B cell (primary cell): Measurements from ENCODE around the gene COPB1. TPM values are rescaled to one million over a fixed set of nuclear protein-coding genes. Genes with fewer than 3 reads are reported as not detected.
A peak's percentile ranks its signal among the peaks of the same experiment; 100 is the strongest.

Experiments used
- ATAC-seq: fragments of 200-7000 bp; cut with Tn5 transposase; one replicate; pipeline ENCODE4 v1.10.0; 2021; ENCODE audit warnings: low read depth, mild to moderate bottlenecking, moderate number of reproducible peaks, moderate library complexity
- CTCF ChIA-PET: fragments of 350-600 bp; sonication (Branson Sonifier 250); formaldehyde crosslinking; loops from one replicate; lab custom pipeline; 2021; ENCODE audit warnings: antibody characterized with exemption, inconsistent platforms; lab: Charles Lee
- POLR2A ChIA-PET: fragments of 350-600 bp; sonication (Branson Sonifier 250); formaldehyde crosslinking; loops from one replicate; lab custom pipeline; 2021; ENCODE audit warnings: antibody characterized with exemption; lab: Charles Lee
- DNase-seq: peaks from one replicate; pipeline ENCODE4 v3.0.0; 2013
- H2AFZ ChIP-seq: 2 replicates; pipeline ENCODE4 v1.6.1; 2012; ENCODE audit warnings: mild to moderate bottlenecking, low read depth, low read length; ENCODE audit not compliant: insufficient read depth, poor library complexity, severe bottlenecking
- H3K27ac ChIP-seq, 2 donors: 1 replicate in 1 of 2; 2 replicates in 1 of 2; pipeline ENCODE4 v1.5.1; 2012 to 2013; ENCODE audit warnings: low read length in 2 of 2, mild to moderate bottlenecking in 2 of 2, moderate library complexity in 1 of 2
- H3K27me3 ChIP-seq, 4 experiments: fragments of 200-600 bp in 1 of 4; sonication (generic) in 1 of 4; replicated peaks in 1 of 4; 1 replicate in 2 of 4; 2 replicates in 2 of 4; pipeline versions ENCODE4 v1.6.1 to v1.7.0; 2013 to 2016; ENCODE audit warnings: low read length in 3 of 4, mild to moderate bottlenecking in 2 of 4, mixed read lengths in 1 of 4, moderate library complexity in 1 of 4; ENCODE audit not compliant: insufficient read depth in 4 of 4, control insufficient read depth in 3 of 4; ENCODE audit errors: control extremely low read depth in 1 of 4
- H3K36me3 ChIP-seq, 2 experiments: replicated peaks in 1 of 2; 1 replicate in 1 of 2; 2 replicates in 1 of 2; pipeline versions ENCODE4 v1.6.1 to v1.7.1; 2013; ENCODE audit warnings: low read length in 1 of 2; ENCODE audit not compliant: insufficient read depth in 2 of 2, control insufficient read depth in 1 of 2; ENCODE audit errors: control extremely low read depth in 1 of 2, extremely low read depth in 1 of 2
- H3K4me1 ChIP-seq, 2 donors: fragments of 200-600 bp in 1 of 2; sonication (generic) in 1 of 2; 1 replicate in 1 of 2; 2 replicates in 1 of 2; pipeline versions ENCODE4 v1.5.1 to v1.6.1; 2013 to 2017; ENCODE audit warnings: low read length in 2 of 2; ENCODE audit not compliant: control insufficient read depth in 2 of 2, insufficient read depth in 2 of 2
- H3K4me2 ChIP-seq: replicated peaks from 2 replicates; pipeline ENCODE3; 2012; ENCODE audit warnings: mild to moderate bottlenecking, low read depth, low read length; ENCODE audit not compliant: poor library complexity, severe bottlenecking
- H3K4me3 ChIP-seq, 5 experiments: fragments of 200-600 bp in 1 of 5; sonication (generic) in 1 of 5; 1 replicate in 3 of 5; 2 replicates in 2 of 5; pipeline versions ENCODE4 v1.5.1 to v1.7.0; 2011 to 2016; ENCODE audit warnings: low read length in 4 of 5, mild to moderate bottlenecking in 4 of 5, low read depth in 2 of 5, control low read depth in 1 of 5, moderate library complexity in 1 of 5; ENCODE audit not compliant: insufficient read depth in 1 of 5; ENCODE audit errors: control extremely low read depth in 1 of 5, extremely low read depth in 1 of 5
- H3K79me2 ChIP-seq: fragments of 200-600 bp; sonication (generic); one replicate; pipeline ENCODE4 v1.6.0; 2016; ENCODE audit warnings: low read length; ENCODE audit not compliant: control insufficient read depth, insufficient read depth
- H3K9ac ChIP-seq: fragments of 200-600 bp; sonication (generic); 2 replicates; pipeline ENCODE4 v1.6.1; 2017; ENCODE audit warnings: mild to moderate bottlenecking, low read length, moderate library complexity
- H3K9me3 ChIP-seq, 3 donors: one replicate each; pipeline versions ENCODE4 v1.6.1 to v1.7.1; 2013; ENCODE audit warnings: low read length in 2 of 3; ENCODE audit not compliant: control insufficient read depth in 2 of 3, insufficient read depth in 1 of 3; ENCODE audit errors: control extremely low read depth in 1 of 3
- H4K20me1 ChIP-seq: 2 replicates; pipeline ENCODE4 v1.6.0; 2012; ENCODE audit warnings: mild to moderate bottlenecking, low read length; ENCODE audit not compliant: insufficient read depth, control insufficient read depth, poor library complexity, severe bottlenecking
- H3K27ac Mint-ChIP-seq: one replicate; pipeline ENCODE4 v1.8.0; 2021; ENCODE audit warnings: mixed read lengths
- H3K27me3 Mint-ChIP-seq: one replicate; pipeline ENCODE4 v1.8.0; 2021; ENCODE audit warnings: mixed read lengths
- H3K4me1 Mint-ChIP-seq: one replicate; pipeline ENCODE4 v1.8.0; 2021; ENCODE audit warnings: mixed read lengths
- H3K4me3 Mint-ChIP-seq: one replicate; pipeline ENCODE4 v1.8.0; 2021; ENCODE audit warnings: mixed read lengths
- H3K9me3 Mint-ChIP-seq: one replicate; pipeline ENCODE4 v1.8.0; 2022; ENCODE audit warnings: mixed read lengths; ENCODE audit not compliant: insufficient read depth
- EZH2 ChIP-seq: IDR thresholded peaks from 2 replicates; pipeline ENCODE4 v1.6.1; 2012; ENCODE audit warnings: borderline replicate concordance, low read depth, mild to moderate bottlenecking, moderate library complexity, low read length; ENCODE audit not compliant: insufficient read depth, poor library complexity, severe bottlenecking
- WGBS: methylation state at CpG from one replicate; pipeline ENCODE4 v1.1.5; 2013; ENCODE audit warnings: missing lambda C conversion rate; ENCODE audit not compliant: insufficient coverage; 5-methylcytosine and 5-hydroxymethylcytosine counted together
- intact Hi-C: fragments of 100-400 bp; cut with micrococcal nuclease; formaldehyde crosslinking; loops from one replicate; pipeline ENCODE4 v1.10.0; 2022
- polyA plus RNA-seq: library from polyadenylated mRNA; depleted of rRNA; stranded (reverse); fragments of >200 nt; gene quantifications from 2 replicates; pipeline ENCODE4 v1.2.3, GENCODE V29; 2012
- total RNA-seq, 2 donors: library from RNA; stranded (reverse); fragments of 120-200 nt in 1 of 2; gene quantifications; 1 replicate in 1 of 2; 2 replicates in 1 of 2; pipeline versions ENCODE4 v1.2.3 to v1.2.4, GENCODE V29; 2013 to 2022
- TF ChIP-seq, protein P1 (sequence below): fragments of 200-600 bp; IDR thresholded peaks from one replicate; pipeline ENCODE4 v1.8.0; 2022; ENCODE audit warnings: antibody characterized with exemption, mild to moderate bottlenecking

The COPB1 gene
- total and polyA plus RNA-seq, 2 donors (not counting 1 experiment from before 2014, with no cell fraction given), result 32.0 to 80.2 TPM

DNA sequence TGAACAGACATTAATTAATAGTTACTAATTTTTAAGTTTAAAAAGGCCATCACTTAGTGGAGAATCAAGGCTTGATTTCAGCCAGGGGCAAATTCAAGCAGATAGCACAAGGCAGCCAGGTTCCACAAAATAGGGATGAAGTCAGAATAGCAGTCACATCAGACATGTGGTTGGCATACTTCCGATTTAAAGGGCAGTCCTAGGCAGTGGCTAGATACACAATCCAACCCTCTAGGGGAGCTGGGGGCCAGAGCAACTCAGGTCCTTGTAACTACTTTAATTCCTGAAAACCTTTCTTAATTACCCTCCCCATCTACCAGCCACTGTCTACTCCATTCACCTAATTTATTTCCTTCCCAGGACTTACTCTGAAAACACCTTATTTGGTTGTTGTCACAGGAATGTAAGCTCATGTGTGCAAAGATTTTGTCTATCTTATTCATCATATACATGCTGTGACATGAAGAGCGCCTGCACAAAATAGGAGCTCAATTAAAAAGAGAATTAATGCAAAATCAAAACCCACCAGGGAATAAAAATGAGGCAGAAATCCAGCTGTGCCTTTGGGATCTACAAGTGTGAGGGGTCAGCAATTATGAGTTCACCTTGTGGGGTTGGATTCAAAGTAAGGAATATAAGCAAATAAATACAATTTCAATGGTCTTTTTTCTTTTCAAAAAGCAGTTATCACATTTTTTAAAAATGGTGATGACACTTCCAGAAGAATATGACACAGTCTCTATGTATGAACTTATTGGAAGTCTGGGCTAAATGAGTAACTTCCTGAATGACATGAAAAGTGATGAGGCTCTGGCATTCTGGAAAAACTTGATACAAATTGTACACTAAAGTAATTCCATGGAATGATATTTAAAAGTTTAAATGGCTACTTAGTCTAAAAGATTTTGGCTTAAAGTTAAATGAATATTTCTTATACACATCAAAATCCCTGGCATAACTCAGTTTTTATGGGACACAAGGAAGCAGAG, 53.8 kb downstream of the COPB1 start:
- Mint-ChIP-seq H3K27ac (no peak overlapping the region), H3K4me3 (peak overlapping the region; percentile 12), H3K4me1 (peaks cover 30% of the 10 kb centered on the region), H3K9me3 (no peaks in the 10 kb centered on the region), H3K27me3 (no peaks in the 10 kb centered on the region)
- ChIA-PET POLR2A (no interaction called here), CTCF (interaction anchor here (0.9 to 1.6 kb wide), 6 partner anchors 10 to 561 kb away, joined by 3 to 12 read pairs (median 3); no protein-coding TSS in a partner anchor)
- Histone ChIP-seq H3K9ac (no peak overlapping the region), H2AFZ (no peak overlapping the region), H3K4me1 (peaks cover 10 to 12% of the 10 kb centered on the region in 2 donors), H3K27ac (no peak overlapping the region), H3K79me2 (no peaks in the 10 kb centered on the region), H3K9me3 (no peaks in the 10 kb centered on the region), H3K4me2 (no peak overlapping the region), H4K20me1 (no peaks in the 10 kb centered on the region), H3K27me3 (no peaks in the 10 kb centered on the region), H3K36me3 (no peaks in the 10 kb centered on the region), H3K4me3 (no peak overlapping the region)
- DNase-seq, result no peak
- 80% methylated on average over 1 of the region's 2 CpGs for WGBS
- ATAC-seq, result no peak
- TF ChIP-seq EZH2, result no peak
- TF ChIP-seq, protein P1, sequence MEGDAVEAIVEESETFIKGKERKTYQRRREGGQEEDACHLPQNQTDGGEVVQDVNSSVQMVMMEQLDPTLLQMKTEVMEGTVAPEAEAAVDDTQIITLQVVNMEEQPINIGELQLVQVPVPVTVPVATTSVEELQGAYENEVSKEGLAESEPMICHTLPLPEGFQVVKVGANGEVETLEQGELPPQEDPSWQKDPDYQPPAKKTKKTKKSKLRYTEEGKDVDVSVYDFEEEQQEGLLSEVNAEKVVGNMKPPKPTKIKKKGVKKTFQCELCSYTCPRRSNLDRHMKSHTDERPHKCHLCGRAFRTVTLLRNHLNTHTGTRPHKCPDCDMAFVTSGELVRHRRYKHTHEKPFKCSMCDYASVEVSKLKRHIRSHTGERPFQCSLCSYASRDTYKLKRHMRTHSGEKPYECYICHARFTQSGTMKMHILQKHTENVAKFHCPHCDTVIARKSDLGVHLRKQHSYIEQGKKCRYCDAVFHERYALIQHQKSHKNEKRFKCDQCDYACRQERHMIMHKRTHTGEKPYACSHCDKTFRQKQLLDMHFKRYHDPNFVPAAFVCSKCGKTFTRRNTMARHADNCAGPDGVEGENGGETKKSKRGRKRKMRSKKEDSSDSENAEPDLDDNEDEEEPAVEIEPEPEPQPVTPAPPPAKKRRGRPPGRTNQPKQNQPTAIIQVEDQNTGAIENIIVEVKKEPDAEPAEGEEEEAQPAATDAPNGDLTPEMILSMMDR, result no peak
- intact Hi-C loops, result no loop called here
